HG02884 (cell line): Measurements from ENCODE around the gene FAAP100.
"Not testable (repeated sequence)": the region's sequence is repeated elsewhere in the genome, so short reads cannot be mapped to it uniquely, and the experiment has no call there.

Experiments used
- ATAC-seq: cut with Tn5 transposase; IDR thresholded peaks from one replicate; pipeline ENCODE4 v1.9.1; 2021; ENCODE audit warnings: mild to moderate bottlenecking, moderate library complexity; ENCODE audit not compliant: unreplicated experiment

Gene FAAP100

DNA sequence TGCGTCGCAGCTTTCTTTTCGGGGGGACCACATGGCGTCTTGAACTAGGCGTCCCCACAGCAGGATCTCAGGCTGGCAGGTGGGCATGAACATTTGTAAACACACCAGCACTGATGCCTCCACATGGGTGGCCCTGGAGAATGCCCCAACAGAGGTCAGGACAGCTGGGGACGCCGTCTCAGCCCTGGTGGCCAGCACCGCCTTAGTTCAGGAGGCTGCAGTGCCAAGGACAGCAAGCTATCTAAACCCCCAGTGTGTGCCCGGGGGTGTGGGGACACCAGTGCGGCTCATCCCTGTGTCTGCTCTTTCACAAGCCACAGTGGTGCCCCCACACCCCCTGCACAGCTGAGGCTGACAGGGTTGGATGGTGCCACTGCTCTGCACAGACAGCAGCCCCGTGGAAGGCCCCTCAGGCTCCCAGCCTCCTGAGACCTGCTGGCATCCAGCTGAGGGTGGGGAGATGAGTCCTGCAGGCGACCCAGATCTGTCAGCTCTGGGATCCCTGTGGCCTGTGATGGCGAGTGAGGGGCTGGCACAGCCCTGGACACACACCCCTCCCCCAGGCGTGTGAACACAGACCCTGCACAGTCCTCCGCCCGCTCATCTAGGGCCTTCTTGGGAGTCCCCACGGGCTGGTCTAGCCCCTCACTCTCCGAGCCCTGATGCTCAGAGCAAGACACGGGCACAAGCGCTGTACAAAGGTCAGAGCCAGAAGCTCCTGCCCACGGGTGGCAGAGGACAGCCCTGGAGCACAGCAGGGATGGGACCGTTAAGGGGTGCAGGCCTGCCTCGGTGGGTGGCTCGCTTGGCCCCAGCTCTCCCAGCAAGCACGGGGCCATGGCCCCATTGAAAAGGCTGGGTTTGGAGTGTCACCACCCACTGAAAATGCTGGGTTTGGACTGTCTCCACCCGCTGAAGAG, 13.2 kb downstream of the FAAP100 start:
- ATAC-seq, result no peak

DNA sequence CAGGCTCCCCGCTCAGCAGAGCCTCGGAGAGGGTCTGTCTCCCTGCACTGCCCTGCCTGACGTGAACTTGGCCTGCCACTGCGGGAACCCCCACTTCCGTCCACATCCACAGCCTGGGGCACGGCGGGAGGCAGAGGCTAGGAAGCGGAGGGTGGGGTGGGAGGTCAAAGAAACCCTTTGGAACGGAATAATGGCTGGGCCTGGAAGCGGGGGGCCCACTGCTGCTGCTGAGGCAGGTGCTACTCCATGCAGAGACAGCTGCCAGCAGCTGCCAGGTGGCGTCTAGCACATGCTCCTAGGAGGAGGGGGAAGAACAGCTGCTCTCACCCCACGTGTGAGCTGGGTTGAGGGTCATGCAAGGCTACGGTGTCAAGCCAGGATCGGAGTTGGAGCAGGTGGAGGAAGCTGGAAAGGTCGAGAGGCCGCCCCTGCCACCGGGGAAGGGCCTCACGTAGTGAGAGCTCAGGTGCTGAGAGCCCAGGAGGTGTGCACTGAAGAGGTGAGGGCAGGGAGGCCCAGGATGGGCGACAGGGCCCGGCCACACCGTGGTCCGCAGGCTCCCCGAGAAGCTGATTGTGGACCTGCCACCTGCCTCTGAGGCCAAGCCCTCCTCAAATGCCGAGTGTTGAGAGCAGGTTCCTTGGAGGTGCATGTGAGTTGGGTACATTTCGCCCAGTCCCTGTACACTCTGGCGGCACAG, 14.1 kb downstream of the FAAP100 start:
- ATAC-seq, result no peak

DNA sequence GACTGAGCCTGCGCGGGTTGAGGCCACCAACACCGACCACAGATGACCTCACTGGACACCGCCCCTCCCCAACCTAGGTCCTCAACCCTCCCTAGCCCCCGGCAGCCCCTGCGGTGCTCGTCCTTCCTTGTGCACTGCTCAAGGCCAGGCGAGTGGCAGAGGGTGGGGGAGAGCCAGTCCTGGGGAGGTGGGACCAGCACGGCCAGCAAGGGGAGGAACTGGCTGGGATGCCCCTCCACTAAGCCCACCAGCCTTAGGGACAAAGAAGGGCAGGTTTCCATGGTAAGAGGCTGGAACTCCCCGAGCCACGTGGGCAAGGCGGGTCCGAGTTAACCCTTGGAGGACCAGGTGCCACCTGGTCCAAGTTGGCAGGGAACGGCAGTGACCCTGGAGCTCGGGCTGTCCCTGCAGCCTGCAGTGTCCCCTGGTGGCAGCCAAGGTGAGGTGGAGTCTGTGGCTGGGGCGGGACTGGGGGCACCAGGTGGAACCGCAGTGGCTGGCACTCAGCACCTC, 14.8 kb downstream of the FAAP100 start:
- ATAC-seq, result no peak

DNA sequence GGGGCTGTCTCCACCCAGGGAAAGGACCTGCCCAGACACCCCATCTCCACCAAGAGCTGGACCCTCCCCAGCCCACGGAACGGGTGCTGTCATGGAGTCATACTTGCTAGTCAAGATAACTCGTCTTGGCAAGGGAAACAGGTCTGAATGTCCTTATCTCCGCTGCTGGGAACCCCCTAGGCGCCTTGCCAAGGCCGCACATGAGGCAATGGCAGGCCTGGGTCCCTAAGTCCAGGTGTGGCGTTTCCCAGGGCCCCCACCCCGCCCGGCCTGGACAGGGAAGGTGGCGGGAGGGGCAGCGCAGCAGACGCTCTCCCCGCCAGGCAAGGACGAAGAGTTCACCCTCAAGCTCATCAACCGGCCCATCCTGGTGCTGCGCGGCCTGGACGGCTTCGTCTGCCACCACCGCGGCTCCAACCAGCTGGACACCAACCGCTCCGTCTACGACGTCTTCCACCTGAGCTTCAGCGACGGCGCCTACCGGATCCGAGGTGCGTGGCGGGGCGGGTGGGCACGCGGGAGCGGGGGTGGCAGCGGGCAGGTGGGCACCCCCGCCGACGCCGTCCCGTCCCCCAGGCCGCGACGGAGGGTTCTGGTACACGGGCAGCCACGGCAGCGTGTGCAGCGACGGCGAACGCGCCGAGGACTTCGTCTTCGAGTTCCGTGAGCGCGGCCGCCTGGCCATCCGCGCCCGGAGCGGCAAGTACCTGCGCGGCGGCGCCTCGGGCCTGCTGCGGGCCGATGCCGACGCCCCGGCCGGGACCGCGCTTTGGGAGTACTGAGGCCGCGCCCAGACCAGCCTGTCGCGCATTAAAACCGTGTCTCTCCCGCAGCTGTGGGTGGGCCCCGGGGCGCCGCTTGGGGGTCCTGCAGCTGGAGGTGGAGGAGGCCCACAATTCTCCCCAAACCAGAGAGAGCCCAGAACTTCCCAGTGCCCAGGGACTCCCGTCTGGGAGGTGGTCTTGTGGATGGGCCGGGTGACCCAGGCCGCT, 15.6 kb downstream of the FAAP100 start:
- ATAC-seq, result no peak

DNA sequence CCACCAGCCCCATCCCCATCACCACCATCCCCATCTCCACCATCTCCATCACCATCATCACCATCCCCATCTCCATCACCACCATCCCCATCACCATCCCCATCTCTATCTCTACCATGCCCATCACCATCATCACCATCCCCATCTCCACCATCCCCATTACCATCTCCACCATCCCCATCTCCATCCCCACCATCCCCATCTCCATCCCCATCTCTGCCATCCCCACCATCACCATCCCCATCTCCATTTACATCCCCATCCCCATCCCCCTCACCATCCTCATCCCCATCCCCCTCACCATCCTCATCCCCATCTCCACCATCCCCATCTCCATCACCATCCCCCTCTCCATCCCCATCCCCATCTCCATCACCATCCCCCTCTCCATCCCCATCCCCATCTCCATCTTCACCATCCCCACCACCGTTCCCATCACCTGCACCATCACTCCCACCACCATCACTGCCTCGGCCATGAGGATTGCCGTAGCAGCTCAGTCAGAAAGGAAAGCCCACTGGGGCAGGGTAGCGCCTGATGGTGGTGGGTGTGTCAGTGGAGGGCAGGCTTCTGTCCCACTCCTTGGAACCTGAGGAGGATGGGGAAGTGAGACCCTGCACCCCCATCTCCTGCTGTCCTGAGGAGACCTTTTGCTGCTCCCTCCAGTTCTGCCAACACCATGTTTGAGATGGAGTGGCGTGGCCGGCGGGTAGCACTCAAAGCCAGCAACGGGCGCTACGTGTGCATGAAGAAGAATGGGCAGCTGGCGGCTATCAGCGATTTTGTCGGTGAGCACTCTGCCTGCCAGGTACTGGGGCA, 16.5 kb downstream of the FAAP100 start:
- no peak for ATAC-seq

DNA sequence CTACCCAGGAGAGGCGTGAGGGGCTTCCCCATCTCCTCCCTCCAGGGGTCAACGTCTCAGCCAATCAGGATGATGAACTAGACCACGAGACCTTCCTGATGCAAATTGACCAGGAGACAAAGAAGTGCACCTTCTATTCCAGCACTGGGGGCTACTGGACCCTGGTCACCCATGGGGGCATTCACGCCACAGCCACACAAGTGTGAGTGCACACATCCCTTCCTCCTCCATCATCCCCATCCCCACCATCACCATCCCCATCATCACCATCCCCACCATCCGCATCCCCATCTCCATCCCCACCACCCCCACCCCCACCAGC, 17.2 kb downstream of the FAAP100 start:
- ATAC-seq, result no peak

DNA sequence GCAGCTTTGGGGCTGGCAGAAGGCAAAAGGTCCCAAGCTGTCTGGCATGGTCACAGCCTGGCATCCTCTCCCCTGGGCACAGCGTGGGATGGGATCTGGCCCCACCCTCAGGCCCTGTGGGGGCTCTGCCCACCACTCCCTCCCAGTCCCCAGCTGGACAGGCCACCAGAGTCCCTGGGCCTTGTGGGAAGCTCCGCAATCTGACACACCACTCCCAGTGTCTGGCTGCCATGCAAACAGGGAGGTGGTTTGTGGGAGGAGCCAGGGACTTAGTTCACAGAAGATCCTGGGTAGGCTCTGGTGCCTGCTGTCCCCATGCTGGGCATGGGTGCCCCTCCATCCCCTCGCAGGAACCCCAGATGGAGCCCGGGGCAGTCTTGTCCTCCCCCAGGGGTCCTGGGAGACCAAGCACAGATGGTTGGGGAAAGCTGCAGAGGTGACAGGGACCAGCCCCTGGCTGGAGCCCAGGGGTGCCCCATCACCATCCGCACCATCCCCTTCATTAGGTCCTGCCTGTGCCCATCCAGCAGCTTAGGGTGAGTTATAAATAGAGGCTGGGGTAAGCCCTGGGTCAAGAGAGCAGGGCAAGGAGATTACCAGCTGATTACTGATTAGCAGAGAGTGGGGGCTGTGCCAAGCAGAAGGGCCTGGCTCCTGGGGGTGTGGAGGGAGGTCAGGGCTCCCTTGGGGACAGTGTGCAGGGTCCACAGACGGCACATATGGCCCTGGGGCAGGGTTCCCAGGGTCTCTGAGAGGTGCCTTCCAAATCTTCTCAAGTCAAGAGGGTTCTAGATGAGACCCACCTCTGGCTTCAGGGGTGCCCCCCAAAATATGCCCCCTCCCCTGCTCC, 17.8 kb downstream of the FAAP100 start:
- ATAC-seq, result no peak

DNA sequence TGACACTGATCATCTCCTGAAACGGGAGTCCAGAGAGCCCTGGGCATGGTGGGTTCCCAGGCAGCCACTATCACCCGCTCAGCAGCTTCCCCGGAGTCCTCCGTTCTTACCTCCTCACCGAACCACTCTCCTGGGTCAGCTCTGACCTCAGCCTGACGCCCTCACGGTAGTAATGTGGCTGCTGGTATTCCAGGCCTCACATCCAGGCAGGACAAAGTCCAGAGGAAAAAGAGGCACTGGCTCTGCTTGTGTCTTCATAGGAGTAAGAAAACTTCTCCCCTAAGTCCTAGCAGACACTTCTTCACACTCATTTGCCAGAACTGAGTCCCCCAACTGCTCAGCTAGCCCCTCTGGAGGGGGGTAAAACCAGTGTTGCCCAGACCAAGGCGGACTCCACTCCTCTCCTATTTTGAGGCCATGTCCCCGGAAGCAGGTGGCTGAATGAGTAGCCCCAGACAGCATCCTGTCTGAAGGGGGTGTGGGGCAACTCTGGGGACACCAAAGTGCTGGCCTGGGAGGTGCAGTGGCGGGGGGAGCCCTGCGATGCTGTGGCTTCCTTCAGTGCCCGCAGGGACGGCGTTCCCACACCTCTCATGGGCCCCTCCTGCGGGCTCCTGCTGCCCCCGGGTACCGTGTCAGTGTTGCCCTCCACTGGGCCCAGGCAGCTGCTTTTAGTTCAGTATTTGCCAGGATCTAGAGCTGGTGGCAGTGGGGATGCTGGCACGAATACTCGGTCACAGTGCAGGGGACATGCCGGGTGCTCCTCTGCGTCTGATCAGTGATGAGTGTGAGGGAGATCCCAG, 18.6 kb downstream of the FAAP100 start:
- no peak for ATAC-seq

DNA sequence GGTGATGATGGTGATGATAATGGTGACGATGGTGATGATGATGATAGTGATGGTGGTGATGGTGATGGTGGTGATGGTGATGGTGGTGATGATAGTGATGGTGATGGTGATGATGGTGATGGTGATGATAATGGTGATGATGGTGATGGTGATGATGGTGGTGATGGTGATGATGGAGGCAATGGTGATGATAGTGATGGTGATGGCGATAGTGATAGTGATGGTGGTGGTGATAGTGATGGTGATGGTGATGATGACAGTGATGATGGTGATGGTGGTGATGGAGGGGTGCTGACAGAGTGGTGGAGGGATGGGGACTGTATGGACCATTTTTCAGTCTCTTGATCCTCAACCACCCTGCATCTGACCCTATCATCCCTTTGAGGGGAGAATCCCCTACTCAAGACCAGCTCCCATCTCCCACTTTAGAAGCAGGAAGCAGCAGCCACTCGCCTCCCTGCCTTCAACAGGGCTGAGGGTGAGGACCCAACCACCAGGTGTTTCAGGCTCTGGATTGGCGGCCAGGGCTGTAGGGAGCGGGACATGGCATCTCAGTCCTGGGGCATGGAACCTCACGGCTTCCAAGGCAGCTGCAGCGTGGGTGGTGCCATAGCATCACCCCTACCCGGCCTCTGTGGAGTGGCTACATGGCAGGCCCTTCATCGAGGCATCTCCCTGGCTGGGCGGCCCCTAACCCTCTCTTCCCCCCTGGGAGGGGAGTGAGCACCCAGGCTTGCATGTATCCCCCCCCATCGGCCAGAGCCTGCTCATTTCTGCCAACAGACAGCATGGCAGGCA, 19.5 kb downstream of the FAAP100 start:
- no peak for ATAC-seq

DNA sequence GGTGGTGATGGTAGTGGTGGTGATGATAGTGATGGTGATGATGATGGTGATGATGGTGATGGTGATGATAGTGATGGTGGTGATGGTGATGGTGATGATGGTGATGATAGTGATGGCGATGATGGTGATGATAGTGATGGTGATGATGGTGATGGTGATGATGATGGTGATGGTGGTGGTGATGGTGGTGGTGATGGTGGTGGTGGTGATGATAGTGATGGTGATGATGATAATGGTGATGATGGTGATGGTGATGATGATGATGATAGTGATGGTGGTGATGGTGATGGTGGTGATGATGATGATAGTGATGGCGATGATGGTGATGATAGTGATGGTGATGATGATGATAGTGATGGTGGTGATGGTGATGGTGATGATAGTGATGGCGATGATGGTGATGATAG, 20.2 kb downstream of the FAAP100 start:
- ATAC-seq, result not testable (repeated sequence)

DNA sequence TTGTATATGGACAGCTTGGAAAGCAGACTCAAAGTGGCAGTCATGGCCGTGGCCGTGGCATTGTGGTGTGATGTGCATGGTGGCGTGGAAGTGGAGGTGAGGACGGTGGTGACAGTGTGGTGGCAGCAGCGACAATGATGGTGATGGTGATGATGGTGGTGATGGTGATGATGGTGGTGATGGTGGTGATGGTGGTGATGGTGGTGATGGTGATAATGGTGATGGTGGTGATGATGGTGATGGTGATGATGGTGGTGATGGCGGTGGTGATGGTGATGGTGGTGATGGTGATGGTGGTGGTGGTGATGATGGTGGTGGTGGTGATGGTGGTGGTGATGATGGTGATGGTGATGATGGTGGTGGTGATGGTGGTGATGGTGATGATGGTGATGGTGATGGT, 21.1 kb downstream of the FAAP100 start:
- ATAC-seq, result not testable (repeated sequence)

DNA sequence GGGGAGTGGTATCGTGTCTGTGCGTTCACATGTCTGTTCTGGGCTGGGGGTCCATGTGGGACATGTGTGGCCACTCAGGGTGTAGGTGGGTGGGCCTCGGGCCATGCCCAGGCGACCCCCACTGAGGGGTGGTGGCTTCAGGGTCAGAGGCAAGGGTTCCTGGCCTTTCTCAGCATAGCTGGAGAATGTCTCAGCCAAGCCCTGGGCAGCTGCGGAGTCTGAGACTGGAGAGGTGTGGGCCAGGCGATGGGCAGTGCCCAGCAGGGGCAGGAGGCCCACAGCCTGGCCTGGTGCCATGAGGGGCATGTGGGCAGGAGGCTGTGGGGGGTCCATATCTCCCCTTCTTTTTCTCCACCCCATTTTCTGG, 22.7 kb downstream of the FAAP100 start:
- no peak for ATAC-seq

DNA sequence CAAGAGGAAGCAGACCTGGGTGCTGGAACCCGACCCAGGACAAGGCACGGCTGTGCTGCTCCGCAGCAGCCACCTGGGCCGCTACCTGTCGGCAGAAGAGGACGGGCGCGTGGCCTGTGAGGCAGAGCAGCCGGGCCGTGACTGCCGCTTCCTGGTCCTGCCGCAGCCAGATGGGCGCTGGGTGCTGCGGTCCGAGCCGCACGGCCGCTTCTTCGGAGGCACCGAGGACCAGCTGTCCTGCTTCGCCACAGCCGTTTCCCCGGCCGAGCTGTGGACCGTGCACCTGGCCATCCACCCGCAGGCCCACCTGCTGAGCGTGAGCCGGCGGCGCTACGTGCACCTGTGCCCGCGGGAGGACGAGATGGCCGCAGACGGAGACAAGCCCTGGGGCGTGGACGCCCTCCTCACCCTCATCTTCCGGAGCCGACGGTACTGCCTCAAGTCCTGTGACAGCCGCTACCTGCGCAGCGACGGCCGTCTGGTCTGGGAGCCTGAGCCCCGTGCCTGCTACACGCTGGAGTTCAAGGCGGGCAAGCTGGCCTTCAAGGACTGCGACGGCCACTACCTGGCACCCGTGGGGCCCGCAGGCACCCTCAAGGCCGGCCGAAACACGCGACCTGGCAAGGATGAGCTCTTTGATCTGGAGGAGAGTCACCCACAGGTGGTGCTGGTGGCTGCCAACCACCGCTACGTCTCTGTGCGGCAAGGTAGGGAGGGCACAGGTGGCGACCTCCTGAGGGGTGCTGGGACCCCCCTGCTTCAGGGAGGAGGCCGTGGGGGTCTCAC, 23.3 kb downstream of the FAAP100 start:
- no peak for ATAC-seq

DNA sequence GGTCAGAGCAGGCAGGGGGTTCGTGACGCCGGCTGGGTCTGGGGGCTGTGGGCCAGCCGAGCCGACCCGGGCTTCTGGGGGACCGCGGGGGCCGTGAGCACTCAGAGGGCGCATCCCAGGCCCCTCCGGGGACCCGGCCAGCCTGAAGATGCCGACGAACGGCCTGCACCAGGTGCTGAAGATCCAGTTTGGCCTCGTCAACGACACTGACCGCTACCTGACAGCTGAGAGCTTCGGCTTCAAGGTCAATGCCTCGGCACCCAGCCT, 23.8 kb downstream of the FAAP100 start:
- ATAC-seq, result no peak

DNA sequence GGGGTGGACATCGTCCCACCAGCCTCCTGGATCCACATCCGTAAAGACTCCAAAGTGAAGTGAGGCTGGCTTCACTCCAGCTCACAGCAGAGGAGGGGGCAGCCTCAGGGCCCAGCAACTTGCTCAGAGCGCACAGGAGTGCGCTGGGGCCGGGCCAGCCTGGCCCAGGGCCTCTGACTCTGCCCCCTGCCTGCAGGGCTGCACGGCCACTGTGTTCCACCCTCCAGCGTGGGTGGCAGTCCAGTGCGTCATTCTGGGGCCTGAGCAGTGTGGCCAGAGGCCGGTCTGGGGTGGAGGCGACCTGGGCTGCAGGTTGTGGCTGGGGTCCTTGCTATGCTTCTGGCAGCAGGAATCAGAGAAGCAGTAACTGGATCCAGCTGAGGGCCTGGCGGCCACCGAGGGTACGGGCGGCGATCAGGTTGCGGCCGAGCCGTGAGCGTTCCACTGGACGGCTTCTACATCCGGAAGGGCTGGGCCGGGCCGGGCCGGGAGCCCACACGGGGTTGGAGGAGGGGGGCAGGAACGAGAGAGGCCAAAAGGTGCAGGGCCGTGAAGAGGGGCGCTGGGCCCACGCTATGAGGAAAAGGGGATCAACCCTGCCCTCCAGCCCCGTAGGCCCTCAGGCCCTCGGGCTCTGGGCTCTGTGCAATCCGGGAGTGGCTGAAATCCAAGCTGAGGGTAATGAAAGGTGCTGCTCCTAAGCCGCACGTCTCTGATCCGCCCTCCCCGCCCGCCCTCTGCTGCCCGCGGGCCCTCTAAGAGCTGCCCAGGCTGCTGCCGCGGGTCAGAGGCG, 24.4 kb downstream of the FAAP100 start, which contains the start of gene FSCN2:
FSCN2 (plus strand) TSS at position 787 of the 793 bp plus-strand sequence. CDS start 155 bp downstream, outside the sequence.
- ATAC-seq, result no peak
